ENCODE results near the gene IGF2. TPM values are rescaled to one million over a fixed set of nuclear protein-coding genes. Genes with fewer than 3 reads are reported as not detected.

IGF2 gene
- 0.01 TPM in 2 of 3 replicates, not detected in the other for polyA plus RNA-seq
- polyA plus RNA-seq (2011; ENCODE audit: low read depth), result 0.86 TPM
- 0.02 and 0.08 TPM in 2 replicates for polyA plus RNA-seq (2011; cell fraction: cytosol; rRNA removed)
- polyA plus RNA-seq (2011; cell fraction: nucleus; rRNA removed), result 0.11 and 0.15 TPM in 2 replicates
- 0.63 and 1.9 TPM in 2 replicates for polyA plus RNA-seq (2012; ENCODE audit: low replicate concordance)
- 0.85 TPM in 1 of 3 replicates, not detected in the others for polyA minus RNA-seq
- not detected for polyA minus RNA-seq (2011; cell fraction: cytosol; rRNA and poly(A)+ RNA removed)
- 0.11 TPM in 1 of 2 replicates, not detected in the other for polyA minus RNA-seq (2011; cell fraction: nucleus; rRNA and poly(A)+ RNA removed)

GRCh38 chr11:2139123-2139521 is at the start of gene IGF2:
Gene IGF2, minus strand, starts transcription at chr11:2139389. Its CDS starts 3,866 bp downstream, at chr11:2135523.
- Histone ChIP-seq H4K20me1 (ENCODE audit: control insufficient read depth, extremely low read depth, insufficient read depth, low read length) (peaks cover 5% of the 10 kb centered on the region), H3K27me3 (ENCODE audit: control insufficient read depth, extremely low read depth, insufficient read depth, low read length) (peaks cover 86% of the 10 kb centered on the region), H3K9ac (ENCODE audit: control insufficient read depth, extremely low read depth, insufficient read depth, low read length) (no peak within 1 kb of the TSS), H3K4me3 (ENCODE audit: control insufficient read depth in 2 of 3, extremely low read depth in 1 of 3, insufficient read depth in 2 of 3, low read depth in 1 of 3, low read length in 3 of 3) (no peak within 1 kb of the TSS), H3K4me1 (ENCODE audit: control insufficient read depth, extremely low read depth, insufficient read depth, low read length) (peaks cover 14% of the 10 kb centered on the region), H3K36me3 (ENCODE audit: control insufficient read depth in 2 of 2, extremely low read depth in 1 of 2, insufficient read depth in 2 of 2, low read length in 2 of 2) (no peaks in the 10 kb centered on the region), H3K9me1 (ENCODE audit: control insufficient read depth, extremely low read depth, insufficient read depth, low read length) (no peaks in the 10 kb centered on the region), H3K79me2 (ENCODE audit: control insufficient read depth, insufficient read depth, low read length) (no peaks in the 10 kb centered on the region), H3K4me2 (ENCODE audit: control insufficient read depth, extremely low read depth, insufficient read depth, low read depth, low read length) (peak within 1 kb of the TSS; percentile 51), H3K9me3 (ENCODE audit: control insufficient read depth, low read depth, low read length) (no peaks in the 10 kb centered on the region), H2AFZ (ENCODE audit: control insufficient read depth, low read length) (no peak within 1 kb of the TSS), H3K27ac (ENCODE audit: control insufficient read depth, insufficient read depth, low read length) (no peak within 1 kb of the TSS)
- DNase-seq (ENCODE audit: low read depth, low spot score) (no peak), FAIRE-seq (no peak)
- TF ChIP-seq EZH2 (IDR thresholded peaks at IDR 0.05; ENCODE audit: low read length), result no peak
- TF ChIP-seq, protein P1, sequence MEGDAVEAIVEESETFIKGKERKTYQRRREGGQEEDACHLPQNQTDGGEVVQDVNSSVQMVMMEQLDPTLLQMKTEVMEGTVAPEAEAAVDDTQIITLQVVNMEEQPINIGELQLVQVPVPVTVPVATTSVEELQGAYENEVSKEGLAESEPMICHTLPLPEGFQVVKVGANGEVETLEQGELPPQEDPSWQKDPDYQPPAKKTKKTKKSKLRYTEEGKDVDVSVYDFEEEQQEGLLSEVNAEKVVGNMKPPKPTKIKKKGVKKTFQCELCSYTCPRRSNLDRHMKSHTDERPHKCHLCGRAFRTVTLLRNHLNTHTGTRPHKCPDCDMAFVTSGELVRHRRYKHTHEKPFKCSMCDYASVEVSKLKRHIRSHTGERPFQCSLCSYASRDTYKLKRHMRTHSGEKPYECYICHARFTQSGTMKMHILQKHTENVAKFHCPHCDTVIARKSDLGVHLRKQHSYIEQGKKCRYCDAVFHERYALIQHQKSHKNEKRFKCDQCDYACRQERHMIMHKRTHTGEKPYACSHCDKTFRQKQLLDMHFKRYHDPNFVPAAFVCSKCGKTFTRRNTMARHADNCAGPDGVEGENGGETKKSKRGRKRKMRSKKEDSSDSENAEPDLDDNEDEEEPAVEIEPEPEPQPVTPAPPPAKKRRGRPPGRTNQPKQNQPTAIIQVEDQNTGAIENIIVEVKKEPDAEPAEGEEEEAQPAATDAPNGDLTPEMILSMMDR (optimal IDR thresholded peaks at IDR 0.05 in 1 of 3, IDR thresholded peaks at IDR 0.05 in 1 of 3, conservative IDR thresholded peaks at IDR 0.05 in 1 of 3; ENCODE audit: extremely low read depth in 1 of 3, insufficient read depth in 2 of 3, low read length in 3 of 3), result peak in 1 of 3 experiments; percentile 20
- dilution Hi-C loops (cut with MboI; ENCODE audit: extremely low pct_ligation_motif_present, low sequenced_read_pairs), result no loop called here

- Histone ChIP-seq H4K20me1 (ENCODE audit: control insufficient read depth, extremely low read depth, insufficient read depth, low read length) (no peaks in the 10 kb centered on the region), H3K4me3 (ENCODE audit: control insufficient read depth in 2 of 3, extremely low read depth in 1 of 3, insufficient read depth in 2 of 3, low read depth in 1 of 3, low read length in 3 of 3) (no peak overlapping the region), H3K9me1 (ENCODE audit: control insufficient read depth, extremely low read depth, insufficient read depth, low read length) (no peaks in the 10 kb centered on the region), H3K36me3 (ENCODE audit: control insufficient read depth in 2 of 2, extremely low read depth in 1 of 2, insufficient read depth in 2 of 2, low read length in 2 of 2) (no peaks in the 10 kb centered on the region), H3K4me2 (ENCODE audit: control insufficient read depth, extremely low read depth, insufficient read depth, low read depth, low read length) (no peak overlapping the region), H3K4me1 (ENCODE audit: control insufficient read depth, extremely low read depth, insufficient read depth, low read length) (peaks cover 18% of the 10 kb centered on the region), H3K79me2 (ENCODE audit: control insufficient read depth, insufficient read depth, low read length) (no peaks in the 10 kb centered on the region), H2AFZ (ENCODE audit: control insufficient read depth, low read length) (no peak overlapping the region), H3K9ac (ENCODE audit: control insufficient read depth, extremely low read depth, insufficient read depth, low read length) (no peak overlapping the region), H3K9me3 (ENCODE audit: control insufficient read depth, low read depth, low read length) (no peaks in the 10 kb centered on the region), H3K27me3 (ENCODE audit: control insufficient read depth, extremely low read depth, insufficient read depth, low read length) (no peaks in the 10 kb centered on the region), H3K27ac (ENCODE audit: control insufficient read depth, insufficient read depth, low read length) (no peak overlapping the region)
- TF ChIP-seq, protein P1 (optimal IDR thresholded peaks at IDR 0.05 in 1 of 3, IDR thresholded peaks at IDR 0.05 in 1 of 3, conservative IDR thresholded peaks at IDR 0.05 in 1 of 3; ENCODE audit: extremely low read depth in 1 of 3, insufficient read depth in 2 of 3, low read length in 3 of 3), result no peak
- TF ChIP-seq EZH2 (IDR thresholded peaks at IDR 0.05; ENCODE audit: low read length), result no peak
- no peak for DNase-seq (ENCODE audit: low read depth, low spot score)
- dilution Hi-C loops (cut with MboI; ENCODE audit: extremely low pct_ligation_motif_present, low sequenced_read_pairs), result no loop called here
- no peak for FAIRE-seq
Measured at GRCh38 chr11:2188745-2189144, 49.6 kb upstream of the IGF2 start.
